Suppressor macrophage treated with lipopolysaccharide for 1 hour (primary cell): ENCODE results near the gene LSAMP.
"Not testable (repeated sequence)": the region's sequence is repeated elsewhere in the genome, so short reads cannot be mapped to it uniquely, and the experiment has no call there.

ENCODE experiments used
- DNase-seq, 3 donors: peaks; one replicate each; pipeline ENCODE4 v3.0.0-alpha.2; 2020 to 2022

LSAMP gene

GRCh38 chr3:116084999-116085791, 360.1 kb downstream of the LSAMP start:
- DNase-seq, result no peak

DNA sequence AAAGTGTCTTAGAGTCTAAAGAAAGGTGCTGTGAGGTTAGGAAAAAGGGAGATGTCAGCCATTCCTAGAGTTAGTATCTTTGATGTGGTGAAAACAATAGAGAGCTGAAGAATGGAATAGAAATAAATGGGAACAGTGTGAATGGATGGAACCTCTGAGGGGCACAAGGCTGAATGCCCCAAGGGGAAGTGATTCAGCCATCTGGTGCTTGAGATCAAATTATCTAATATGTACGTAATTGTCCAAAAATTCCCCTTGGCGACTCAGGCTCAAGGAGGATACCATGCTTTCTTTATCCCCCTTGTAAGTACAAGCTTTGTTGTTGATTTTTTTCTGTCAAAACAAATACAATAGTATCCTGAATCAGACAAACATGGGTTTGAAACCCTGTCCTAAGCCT, 361.6 kb downstream of the LSAMP start:
- peak in 1 of 3 donors; percentile 0 for DNase-seq

- no peak for DNase-seq
Observed at GRCh38 chr3:116078561-116078960, 366.7 kb downstream of the LSAMP start.

DNA sequence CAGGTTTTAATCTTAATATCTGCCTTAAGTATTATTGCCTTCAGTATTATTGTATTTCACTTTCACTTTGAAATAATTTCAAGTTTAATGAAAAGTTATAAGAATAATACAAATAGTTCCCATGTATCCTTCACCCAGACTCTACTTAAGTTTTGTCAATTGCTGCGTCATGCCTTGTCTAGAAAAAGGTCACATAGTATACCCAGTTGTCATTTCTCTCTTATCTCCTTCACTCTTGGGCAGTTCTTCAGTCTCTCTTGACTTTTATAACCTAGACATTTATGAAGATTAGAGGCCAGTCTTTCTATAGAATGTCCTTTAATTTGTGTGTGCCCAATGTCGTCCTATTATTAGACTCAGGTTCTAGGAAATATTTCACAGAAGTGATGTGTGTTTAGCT, 367.7 kb downstream of the LSAMP start:
- no peak for DNase-seq

DNA sequence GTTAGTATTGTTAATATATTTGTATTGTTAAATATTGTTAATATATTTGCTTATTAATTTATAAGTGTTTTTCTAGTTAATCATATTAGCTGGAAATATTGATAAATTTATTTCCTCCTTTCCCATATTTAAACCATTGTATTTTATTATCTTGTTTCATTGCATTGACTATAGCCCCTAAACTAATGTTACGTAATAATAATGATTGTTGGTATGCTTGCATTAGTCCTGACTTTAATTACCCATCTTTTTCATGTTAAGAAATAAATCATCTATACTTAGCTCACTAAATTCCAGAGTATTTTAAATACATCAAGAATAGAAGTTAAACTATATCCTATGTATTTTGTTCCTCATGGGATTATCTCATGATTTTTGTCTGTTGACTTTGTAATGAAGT, 368.2 kb downstream of the LSAMP start:
- DNase-seq, result no peak

DNA sequence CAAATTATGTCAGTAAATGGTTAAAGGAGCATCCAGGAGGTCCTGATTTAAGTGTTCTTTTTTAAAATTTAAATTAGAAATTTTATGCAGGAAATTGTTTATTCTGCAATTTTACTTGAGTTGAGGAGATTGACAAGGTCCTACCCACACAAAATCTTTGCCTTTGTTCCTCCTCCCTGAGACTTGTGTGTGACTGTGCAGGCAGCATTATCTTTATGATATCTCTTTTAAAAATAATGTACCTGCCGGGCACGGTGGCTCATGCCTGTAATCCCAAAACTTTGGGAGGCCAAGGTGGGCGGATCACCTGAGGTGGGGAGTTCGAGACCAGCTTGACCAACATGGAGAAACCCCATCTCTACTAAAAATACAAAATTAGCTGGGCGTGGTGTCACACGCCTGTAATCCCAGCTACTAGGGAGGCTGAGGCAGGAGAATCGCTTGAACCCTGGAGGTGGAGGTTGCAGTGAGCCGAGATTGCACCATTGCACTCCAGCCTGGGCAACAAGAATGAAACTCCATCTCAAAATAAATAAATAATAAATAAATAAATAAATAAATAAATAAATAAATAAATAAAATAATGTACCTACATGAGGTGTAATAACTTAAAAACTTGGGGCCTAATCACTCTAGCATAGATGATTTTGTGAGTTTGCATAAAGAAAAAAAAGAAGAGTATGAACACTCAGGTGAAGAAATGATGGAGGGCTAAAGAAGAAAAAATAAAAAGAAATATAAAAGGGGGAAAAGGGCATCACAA, 374.6 kb downstream of the LSAMP start:
- not testable (repeated sequence) for DNase-seq

DNA sequence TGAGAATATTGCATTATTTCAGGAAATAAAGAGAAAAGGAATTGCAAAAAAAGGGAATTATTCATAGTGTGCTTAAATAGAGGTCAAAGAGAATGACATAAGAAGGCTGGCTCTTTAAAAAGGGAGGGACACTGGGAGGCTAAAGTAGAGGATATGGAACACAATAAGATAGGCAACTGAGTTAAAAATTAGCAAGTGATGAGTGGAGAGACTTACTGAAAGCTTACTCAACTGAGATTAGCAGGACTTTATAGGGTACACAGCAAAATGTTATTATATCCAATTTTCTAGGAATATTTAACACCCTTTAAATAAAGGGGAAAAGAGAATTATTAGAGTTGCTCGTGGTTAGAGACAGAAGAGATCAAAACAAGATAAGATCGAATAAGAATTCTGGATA, 375.2 kb downstream of the LSAMP start:
- no peak for DNase-seq

DNA sequence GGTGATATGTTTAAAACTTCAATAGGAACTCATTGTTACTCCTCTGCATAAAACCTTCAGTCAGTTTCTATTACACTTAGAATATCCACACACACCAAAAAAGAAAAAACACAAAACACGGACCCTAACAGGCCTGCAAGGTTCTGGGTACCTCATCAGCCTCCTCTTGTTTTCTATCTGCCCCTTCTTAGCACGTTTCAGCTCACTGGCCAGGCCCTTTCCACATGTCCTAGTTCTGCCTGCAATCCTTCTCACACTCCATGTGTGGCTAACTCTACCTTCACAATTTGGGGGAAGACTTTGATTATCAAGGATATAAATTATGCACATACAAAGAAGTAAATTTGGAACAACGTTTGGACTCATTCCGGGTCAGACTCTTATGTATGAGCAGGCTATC, 376.3 kb downstream of the LSAMP start:
- DNase-seq, result no peak

GRCh38 chr3:116067326-116067725, 378.0 kb downstream of the LSAMP start:
- DNase-seq, result no peak

DNA sequence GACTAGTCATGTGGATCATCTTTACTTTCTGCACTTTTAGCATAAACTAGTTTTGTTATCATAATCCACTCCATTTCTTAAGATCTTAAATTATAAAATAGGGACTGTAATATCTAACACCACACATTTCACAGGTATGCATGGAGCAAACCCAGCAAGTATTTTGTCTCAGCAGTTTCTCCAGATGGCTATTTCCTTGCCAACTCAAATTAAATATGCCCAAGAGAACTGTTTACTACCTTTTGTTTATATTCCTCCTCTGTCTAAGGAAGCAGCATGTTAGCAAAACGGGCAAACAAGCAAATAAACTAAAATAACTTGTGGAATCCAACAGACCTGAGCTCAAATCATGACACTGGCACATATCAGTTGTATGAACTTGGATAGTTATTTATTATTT, 379.8 kb downstream of the LSAMP start:
- no peak for DNase-seq

DNA sequence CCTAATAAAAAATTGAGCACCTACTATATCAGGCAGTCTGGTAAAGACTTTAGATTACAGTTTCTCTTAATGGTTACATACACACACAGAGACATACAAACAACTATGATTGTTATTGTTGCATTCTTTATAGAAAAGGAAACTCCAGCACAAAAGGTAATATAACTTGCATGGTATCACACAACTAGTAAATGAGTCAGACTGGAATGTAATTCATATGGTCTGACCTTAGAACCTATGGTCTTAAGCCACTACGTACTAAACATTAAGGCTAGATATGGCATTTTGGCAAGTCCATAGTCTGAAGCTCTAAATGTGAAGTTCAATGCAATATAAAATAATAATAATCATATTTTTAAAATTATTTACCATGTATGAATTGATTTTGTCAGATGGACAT, 380.6 kb downstream of the LSAMP start:
- no peak for DNase-seq

DNA sequence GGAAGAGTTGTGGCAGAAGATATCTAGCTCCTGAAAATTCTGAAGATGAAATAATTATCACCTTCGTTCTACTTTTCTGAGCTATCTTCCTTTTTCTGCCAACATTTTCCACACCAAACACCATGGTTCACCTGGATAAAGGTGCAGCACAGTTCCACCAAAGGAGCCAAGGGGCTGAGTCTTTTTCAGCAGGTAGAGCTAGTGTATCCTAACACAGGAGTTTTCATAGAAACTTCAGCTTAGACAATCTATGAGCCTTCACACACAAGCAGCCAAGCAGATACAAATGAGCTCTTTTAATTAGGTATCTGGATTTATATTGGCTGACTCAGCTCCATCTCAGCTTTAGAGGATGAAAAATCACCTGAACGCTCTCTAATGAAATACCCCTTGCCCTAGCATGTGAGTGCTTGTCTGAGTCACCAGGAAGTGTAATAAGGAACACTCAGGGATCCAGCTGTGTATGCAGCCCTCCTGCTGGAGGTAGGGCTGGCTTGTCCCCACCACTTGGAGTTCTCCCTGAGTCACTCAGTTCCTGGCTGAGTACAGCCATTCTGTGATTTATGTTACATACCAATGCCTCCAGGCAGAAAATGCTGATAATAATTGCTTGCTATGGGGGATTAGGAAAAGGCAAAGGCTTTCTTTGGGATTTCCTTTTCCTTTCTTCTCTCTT, 385.7 kb downstream of the LSAMP start:
- no peak for DNase-seq

DNA sequence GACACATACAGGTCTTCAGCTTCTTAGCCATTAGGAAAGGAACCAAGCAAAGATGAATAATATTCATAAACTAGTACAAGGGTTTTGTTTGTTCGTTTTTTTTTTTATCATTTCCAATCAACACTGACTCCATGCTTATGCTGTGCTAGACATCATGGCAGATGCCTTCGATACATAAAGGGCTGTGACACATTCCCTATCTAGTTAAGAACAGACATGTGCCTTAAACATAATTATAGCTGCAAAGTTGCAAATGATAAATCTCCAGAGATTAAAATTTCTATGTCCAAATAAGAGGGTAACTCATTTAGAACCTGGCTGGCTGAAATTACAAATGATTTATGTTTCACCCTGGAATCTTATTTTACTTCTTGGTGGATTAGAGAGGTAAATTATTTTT, 386.4 kb downstream of the LSAMP start:
- DNase-seq, result no peak

GRCh38 chr3:116057400-116058006, 387.8 kb downstream of the LSAMP start:
- peak in 1 of 3 donors; percentile 18 for DNase-seq

DNA sequence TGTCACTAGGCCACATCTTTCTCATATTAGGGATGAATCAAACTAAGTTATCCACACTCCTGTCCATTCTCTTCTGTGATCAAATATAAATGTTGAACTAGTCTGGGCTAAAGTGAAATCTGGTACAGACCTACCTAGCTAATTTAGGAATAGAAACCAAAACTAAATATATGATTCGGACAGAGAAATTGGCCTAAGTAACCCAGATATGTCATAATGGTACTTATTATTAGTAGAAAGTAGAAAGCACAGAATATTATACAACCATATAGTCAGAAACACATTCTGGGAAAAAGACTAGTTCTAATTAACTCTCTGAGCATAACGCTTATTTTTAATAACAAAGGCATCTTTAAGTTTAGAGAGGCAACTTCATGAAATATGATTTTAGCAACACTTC, 389.0 kb downstream of the LSAMP start:
- DNase-seq, result no peak

GRCh38 chr3:116053017-116053416, 392.3 kb downstream of the LSAMP start:
- no peak for DNase-seq

DNA sequence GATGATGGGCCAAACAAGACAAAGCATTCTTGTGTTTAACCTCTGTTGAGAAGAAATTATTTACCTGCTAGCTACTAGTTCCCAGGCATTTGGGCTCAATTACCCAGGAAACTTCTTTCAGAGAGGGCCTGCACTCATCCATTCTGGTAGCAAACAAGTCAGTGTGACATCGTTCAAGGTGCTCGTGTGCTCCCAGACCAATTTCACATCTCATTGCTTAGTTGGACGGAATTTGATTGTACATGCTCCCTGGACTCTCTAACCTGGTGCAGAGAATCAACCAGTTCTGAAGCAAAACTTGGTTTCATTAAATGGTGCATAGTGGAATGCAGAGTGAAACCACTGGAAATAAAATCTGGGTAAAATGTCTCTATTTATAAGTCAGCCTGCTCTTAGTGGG, 392.7 kb downstream of the LSAMP start:
- no peak for DNase-seq

- no peak for DNase-seq
Observed at GRCh38 chr3:116051586-116051985, 393.7 kb downstream of the LSAMP start.

GRCh38 chr3:116051040-116051439, 394.2 kb downstream of the LSAMP start:
- DNase-seq, result no peak

GRCh38 chr3:116050311-116050915, 394.9 kb downstream of the LSAMP start:
- DNase-seq, result no peak

GRCh38 chr3:116048991-116049390, 396.3 kb downstream of the LSAMP start:
- DNase-seq, result no peak

DNA sequence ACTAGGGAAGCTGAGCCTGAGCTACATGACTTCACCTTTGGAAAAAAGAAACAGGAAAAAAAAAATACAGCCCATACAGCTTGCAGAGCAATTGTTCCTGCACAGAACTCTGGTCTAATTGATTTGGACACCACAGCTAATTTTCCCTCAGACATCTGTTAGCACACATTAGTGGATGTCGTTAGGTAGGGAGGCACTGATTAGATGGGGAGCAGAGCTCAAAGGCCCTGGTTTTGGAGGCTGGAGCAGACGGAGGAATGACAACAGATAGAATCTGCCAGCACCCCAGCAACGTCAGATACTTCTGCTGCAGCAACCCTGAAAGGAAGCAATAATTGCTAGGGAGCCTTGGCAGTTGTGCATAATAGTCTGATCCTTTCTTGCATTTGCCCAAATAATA, 398.9 kb downstream of the LSAMP start:
- DNase-seq, result no peak

DNA sequence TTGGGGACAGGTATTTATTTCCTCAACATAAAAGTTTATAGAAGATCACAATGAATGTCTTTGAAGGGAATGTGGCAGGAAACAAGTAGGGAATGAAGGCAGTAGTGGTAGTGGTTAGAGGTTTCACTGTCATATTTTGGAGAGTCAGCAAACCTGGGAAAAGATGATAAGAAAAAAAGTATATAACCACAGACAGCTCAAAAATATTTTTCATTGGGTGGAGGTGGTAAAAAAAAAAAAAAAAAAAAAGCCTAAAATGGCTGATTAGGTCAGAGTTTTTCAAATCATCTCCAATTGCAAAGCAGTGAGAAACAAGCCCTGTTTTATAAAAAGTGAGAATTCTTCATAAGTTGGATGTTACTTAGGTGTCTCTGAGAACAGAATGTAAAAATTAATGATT, 400.0 kb downstream of the LSAMP start:
- no peak for DNase-seq
